OCI-LY3 (cell line): ENCODE results near the gene RNASET2.
"Not testable (repeated sequence)": the region's sequence is repeated elsewhere in the genome, so short reads cannot be mapped to it uniquely, and the experiment has no call there.

Source experiments
- H2AFZ ChIP-seq: fragments of 200-600, 300-600 bp; shearing (Covaris generic); 2 replicates; pipeline ENCODE4 v1.6.0; 2014; ENCODE audit warnings: antibody characterized with exemption, low read depth, low read length
- H3K27ac ChIP-seq: fragments of 200-600, 300-600 bp; sonication (generic); 2 replicates; pipeline ENCODE4 v1.5.1; 2014; ENCODE audit warnings: mild to moderate bottlenecking, low read length, moderate library complexity, mixed read lengths
- H3K27me3 ChIP-seq: fragments of 200-600, 300-600 bp; sonication (generic); 2 replicates; pipeline ENCODE4 v1.6.1; 2014; ENCODE audit warnings: low read depth, low read length, mixed read lengths
- H3K36me3 ChIP-seq: fragments of 200-600, 300-600 bp; sonication (generic); replicated peaks from 2 replicates; pipeline ENCODE3; 2014; ENCODE audit warnings: low read depth, low read length, mixed read lengths
- H3K4me1 ChIP-seq: fragments of 300-600, 200-600 bp; sonication (generic); 2 replicates; pipeline ENCODE4 v1.6.1; 2014; ENCODE audit warnings: low read length, mixed read lengths
- H3K4me2 ChIP-seq: fragments of 200-600, 300-600 bp; sonication (generic); 2 replicates; pipeline ENCODE4 v1.6.1; 2014; ENCODE audit warnings: low read length, mixed read lengths
- H3K4me3 ChIP-seq: fragments of 300-600, 200-600 bp; sonication (generic); 2 replicates; pipeline ENCODE4 v1.5.1; 2014; ENCODE audit warnings: antibody characterized with exemption, mild to moderate bottlenecking, low read length, moderate library complexity
- H3K79me2 ChIP-seq: fragments of 300-600, 200-600 bp; shearing (Covaris generic); 2 replicates; pipeline ENCODE4 v1.6.1; 2014; ENCODE audit warnings: mild to moderate bottlenecking, low read length, mixed read lengths
- H3K9ac ChIP-seq: fragments of 300-600, 200-600 bp; shearing (Covaris generic); 2 replicates; pipeline ENCODE4 v1.6.0; 2014; ENCODE audit warnings: mild to moderate bottlenecking, low read length, moderate library complexity
- H3K9me3 ChIP-seq: fragments of 200-600, 300-600 bp; shearing (Covaris generic); 2 replicates; pipeline ENCODE4 v1.6.1; 2014; ENCODE audit warnings: low read length, mixed read lengths; ENCODE audit not compliant: insufficient read depth
- H4K20me1 ChIP-seq: fragments of 200-600, 300-600 bp; sonication (generic); 2 replicates; pipeline ENCODE4 v1.6.1; 2016; ENCODE audit warnings: low read length, mixed read lengths; ENCODE audit not compliant: insufficient read depth
- CTCF ChIP-seq: fragments of 200-600, 300-600 bp; sonication (generic); IDR thresholded peaks from 2 replicates; pipeline ENCODE4 v1.5.1; 2014; ENCODE audit warnings: antibody characterized with exemption, low read length, low read depth
- EZH2phosphoT487 ChIP-seq: fragments of 200-600 bp; shearing (Covaris generic); IDR thresholded peaks from 2 replicates; pipeline ENCODE4 v1.6.1; 2018; ENCODE audit warnings: antibody characterized with exemption, mixed run types, low read depth

Gene RNASET2

GRCh38 chr6:166922937-166923336 lies 33.4 kb downstream of the RNASET2 start:
- no peak overlapping the region for H3K4me3 ChIP-seq
- no peaks in the 10 kb centered on the region for H3K27me3 ChIP-seq
- H2AFZ ChIP-seq: no peak overlapping the region
- H3K9ac ChIP-seq: no peak overlapping the region
- H3K4me1 ChIP-seq: no peaks in the 10 kb centered on the region
- H3K79me2 ChIP-seq: no peaks in the 10 kb centered on the region
- no peaks in the 10 kb centered on the region for H4K20me1 ChIP-seq
- TF ChIP-seq EZH2phosphoT487: no peak
- no peak for TF ChIP-seq CTCF
- H3K4me2 ChIP-seq: no peak overlapping the region
- H3K27ac ChIP-seq: no peak overlapping the region
- no peaks in the 10 kb centered on the region for H3K9me3 ChIP-seq
- H3K36me3 ChIP-seq: no peaks in the 10 kb centered on the region

- Histone ChIP-seq H3K4me2 (no peak overlapping the region), H3K9ac (no peak overlapping the region), H4K20me1 (no peaks in the 10 kb centered on the region), H3K27me3 (no peaks in the 10 kb centered on the region), H2AFZ (no peak overlapping the region), H3K4me3 (no peak overlapping the region), H3K36me3 (no peaks in the 10 kb centered on the region), H3K4me1 (no peaks in the 10 kb centered on the region), H3K27ac (no peak overlapping the region), H3K79me2 (no peaks in the 10 kb centered on the region), H3K9me3 (no peaks in the 10 kb centered on the region)
- no peak for TF ChIP-seq EZH2phosphoT487
- TF ChIP-seq CTCF: no peak
These were observed 34.8 kb downstream of the RNASET2 start for GRCh38 chr6:166921570-166921969.

GRCh38 chr6:166916824-166917223 lies 39.5 kb downstream of the RNASET2 start:
- H3K36me3 ChIP-seq: no peaks in the 10 kb centered on the region
- no peak overlapping the region for H3K4me3 ChIP-seq
- H3K27me3 ChIP-seq: no peaks in the 10 kb centered on the region
- H4K20me1 ChIP-seq: no peaks in the 10 kb centered on the region
- no peaks in the 10 kb centered on the region for H3K4me1 ChIP-seq
- TF ChIP-seq CTCF: no peak
- no peak for TF ChIP-seq EZH2phosphoT487
- H3K9me3 ChIP-seq: no peaks in the 10 kb centered on the region
- no peak overlapping the region for H3K27ac ChIP-seq
- no peaks in the 10 kb centered on the region for H3K79me2 ChIP-seq
- H3K9ac ChIP-seq: no peak overlapping the region
- no peak overlapping the region for H3K4me2 ChIP-seq
- no peak overlapping the region for H2AFZ ChIP-seq

GRCh38 chr6:166915484-166915883 lies 40.9 kb downstream of the RNASET2 start:
- not testable (repeated sequence) for H3K4me1 ChIP-seq, H3K79me2 ChIP-seq, H2AFZ ChIP-seq, H3K36me3 ChIP-seq, H4K20me1 ChIP-seq, H3K4me2 ChIP-seq, H3K9ac ChIP-seq, H3K27ac ChIP-seq, H3K9me3 ChIP-seq, H3K4me3 ChIP-seq, H3K27me3 ChIP-seq

- not testable (repeated sequence) for H3K4me2 ChIP-seq, H3K4me1 ChIP-seq, H4K20me1 ChIP-seq, H3K4me3 ChIP-seq, H3K36me3 ChIP-seq, H2AFZ ChIP-seq, H3K27ac ChIP-seq, H3K9me3 ChIP-seq, H3K27me3 ChIP-seq, H3K9ac ChIP-seq, H3K79me2 ChIP-seq
These were observed 41.4 kb downstream of the RNASET2 start for GRCh38 chr6:166914952-166915351.
